Measurements from ENCODE around the gene TAS1R1.
"Not testable (repeated sequence)": the region's sequence is repeated elsewhere in the genome, so short reads cannot be mapped to it uniquely, and the experiment has no call there.

Gene TAS1R1

DNA sequence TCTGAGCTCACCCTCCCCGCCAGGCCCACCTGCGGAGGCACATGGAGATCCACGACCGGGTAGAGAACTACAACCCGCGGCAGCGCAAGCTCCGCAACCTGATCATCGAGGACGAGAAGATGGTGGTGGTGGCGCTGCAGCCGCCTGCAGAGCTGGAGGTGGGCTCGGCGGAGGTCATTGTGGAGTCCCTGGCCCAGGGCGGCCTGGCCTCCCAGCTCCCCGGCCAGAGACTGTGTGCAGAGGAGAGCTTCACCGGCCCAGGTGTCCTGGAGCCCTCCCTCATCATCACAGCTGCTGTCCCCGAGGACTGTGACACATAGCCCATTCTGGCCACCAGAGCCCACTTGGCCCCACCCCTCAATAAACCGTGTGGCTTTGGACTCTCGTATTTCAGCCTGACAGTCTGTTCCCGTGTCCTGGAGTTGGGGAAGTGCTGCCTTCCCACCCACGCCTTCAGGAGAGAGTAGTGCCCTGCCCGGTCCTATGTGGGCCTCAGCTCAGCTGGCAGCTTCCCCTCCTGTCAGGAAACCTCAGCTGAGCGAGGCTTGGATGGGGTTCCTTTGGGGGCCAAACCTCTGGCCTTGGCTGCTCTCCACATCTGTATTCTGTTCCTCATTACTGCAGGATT, 33.9 kb downstream of the TAS1R1 start:
- DNase-seq (ENCODE audit: low read depth): no peak

DNA sequence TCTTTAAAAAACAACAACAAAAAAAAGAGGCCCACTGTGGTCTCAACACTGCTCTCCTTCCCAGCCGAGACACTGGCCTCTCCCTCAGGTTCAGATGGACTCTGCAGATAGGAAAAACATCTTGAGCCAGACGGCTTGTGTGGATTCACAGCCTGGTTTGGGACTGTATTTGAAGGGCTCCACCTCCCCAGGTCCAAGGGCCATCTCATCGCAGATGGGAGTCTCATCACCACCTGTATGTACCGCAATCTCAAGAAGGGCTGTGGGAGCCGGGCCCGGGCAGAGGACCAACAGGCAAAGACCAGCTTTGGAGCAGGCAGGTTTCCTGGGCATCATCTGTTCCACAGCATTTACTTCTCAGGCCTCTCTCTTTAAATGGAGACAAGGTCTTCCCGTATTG, 34.9 kb downstream of the TAS1R1 start:
- DNase-seq (ENCODE audit: low read depth): no peak

DNA sequence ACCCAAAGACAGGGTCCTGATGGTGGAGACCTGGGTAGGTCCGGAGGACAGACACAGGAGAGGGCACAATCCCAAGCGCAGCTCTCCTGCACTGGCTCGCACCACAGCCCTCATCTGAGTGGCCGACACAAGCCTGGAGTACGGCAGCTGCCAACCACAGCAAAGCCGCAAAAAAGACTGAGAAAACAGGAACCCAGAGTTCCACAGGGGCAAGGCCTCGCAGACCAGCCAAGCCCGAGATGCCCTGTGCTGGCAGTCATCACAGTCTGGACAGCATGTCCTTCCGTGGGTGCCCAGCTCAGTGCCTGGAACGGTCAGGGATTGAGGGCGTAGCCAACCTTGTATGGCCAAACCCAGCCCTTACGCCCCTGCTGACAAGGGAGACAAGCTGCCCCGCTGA, 36.1 kb downstream of the TAS1R1 start:
- no peak for DNase-seq (ENCODE audit: low read depth)

DNA sequence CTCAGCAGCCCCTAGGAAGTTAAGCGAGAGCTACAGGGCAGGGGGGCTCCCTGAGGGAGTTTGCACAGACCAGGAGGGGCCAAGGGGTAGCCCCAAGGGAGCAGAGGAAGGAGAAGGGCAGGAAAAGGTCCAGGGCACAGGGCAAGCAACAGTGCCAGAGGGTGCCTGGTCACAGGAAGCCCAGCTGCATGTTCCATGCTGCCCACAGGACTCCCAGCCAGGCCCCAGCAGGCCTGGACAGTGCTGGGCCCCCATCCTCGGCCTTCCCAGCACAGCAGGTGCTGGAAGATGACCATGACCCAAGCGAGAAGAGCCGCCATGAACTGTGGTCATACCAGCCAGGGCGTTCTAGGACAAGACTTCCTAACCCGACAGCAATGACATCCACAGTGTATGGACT, 36.5 kb downstream of the TAS1R1 start:
- no peak for DNase-seq (ENCODE audit: low read depth)

DNA sequence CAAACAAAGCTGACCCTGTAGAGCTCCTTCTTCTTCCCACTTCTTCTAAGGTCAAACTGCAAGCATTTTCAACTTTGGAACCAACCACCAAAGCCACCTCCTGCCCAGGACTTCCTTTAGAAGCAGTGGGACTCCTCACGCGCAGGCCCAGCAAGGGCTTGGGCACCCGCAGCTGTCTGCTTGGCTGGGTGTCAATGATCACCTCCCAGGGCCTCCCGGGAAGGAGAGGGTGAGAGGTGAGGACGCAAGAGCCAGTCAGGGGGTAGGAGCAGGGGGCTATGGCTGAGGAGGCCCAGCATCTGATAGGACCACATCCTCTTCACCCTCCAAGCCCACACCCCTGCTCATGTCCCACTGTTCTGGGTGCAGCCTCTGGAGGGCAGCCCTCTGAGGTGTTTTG, 37.3 kb downstream of the TAS1R1 start:
- no peak for DNase-seq (ENCODE audit: low read depth)

DNA sequence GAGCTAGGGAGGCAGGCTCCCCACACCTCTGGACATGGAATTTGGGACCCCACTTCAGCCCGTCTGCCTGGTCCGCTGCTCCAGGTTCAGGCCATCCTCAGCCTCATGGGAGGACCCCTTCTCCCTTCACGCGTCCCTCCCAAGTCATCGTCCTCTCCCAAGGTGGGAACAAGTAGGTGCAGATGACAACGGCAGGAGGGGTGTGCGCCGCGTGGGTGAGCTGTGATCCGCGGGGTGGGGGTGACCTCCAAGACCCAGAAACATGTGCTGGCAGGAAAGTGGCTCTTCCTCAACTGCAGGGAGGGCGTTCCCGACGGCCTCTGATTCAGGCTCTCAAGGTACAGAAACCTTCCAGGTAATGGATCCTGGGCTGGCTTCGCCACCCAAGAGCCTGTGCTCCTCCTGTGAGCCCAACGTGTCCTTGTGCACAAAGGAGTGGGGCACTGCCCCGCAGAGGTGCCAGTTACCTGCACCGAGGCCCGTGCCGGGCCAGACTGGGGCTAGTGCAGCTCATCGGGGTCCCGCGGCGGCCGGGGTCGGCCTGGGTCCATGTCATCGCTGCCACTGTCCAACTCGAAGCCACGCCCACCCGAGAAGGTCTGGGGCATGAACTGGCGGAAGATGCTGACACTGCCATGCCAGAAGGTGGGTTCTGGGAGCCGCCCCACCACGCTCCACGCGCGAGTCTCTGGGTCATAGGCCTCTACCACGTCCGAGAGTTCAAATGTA, 37.9 kb downstream of the TAS1R1 start:
- DNase-seq (ENCODE audit: low read depth): no peak

DNA sequence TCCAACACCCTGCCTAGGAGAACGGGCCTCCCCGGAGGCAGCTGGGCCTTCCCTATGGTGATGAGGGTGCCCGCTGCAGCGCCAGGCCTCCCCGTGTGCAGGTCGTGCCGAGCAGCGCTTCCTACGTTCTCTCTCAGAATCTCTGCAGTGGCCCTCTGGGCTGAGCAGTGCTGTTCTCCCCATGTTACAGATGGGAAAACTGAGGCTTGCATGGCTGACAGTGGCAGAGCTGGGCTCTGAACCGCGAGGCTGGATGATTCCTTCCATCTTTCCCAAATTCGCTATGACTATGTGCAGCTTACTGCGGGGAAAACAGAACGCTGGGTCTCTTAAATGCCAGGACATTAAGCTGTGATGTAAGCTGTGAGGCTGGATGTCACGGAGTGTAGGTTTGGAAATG, 38.7 kb downstream of the TAS1R1 start:
- DNase-seq (ENCODE audit: low read depth): no peak

DNA sequence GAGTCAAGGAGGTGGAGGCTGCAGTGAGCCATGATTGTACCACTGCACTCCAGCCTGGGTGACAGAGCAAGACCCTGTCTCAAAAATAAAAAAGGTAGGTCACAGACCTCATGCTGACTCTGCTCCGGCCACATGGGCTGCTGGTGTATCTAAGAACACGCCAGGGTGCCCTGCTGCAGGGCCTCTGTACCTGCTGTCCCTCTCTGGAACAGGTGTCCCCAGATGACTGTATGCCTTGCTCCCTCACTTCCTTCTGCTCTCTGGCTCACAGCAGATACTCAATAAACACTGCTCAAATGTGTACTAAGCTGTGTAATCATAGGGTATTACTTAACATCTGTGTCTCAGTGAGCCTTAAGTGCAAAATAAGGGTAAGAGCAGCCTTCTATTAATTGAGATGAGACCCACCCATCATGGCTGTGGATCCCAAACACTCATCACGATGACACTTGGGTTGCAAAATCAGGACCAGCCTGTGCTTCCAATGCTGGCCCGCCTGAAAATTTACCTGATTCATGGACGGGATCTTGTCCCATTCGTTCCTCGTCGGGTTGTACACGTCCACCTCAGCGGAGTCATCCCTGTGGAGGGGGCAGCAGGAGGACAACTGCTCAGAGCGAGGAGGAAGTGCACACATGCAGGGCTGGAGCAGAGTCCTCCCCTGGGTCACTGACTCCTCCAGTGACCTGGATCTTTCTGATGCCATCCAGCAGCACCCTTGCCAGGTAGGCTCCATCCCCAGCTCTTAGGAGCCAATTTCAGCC, 40.1 kb downstream of the TAS1R1 start:
- no peak for DNase-seq (ENCODE audit: low read depth)

DNA sequence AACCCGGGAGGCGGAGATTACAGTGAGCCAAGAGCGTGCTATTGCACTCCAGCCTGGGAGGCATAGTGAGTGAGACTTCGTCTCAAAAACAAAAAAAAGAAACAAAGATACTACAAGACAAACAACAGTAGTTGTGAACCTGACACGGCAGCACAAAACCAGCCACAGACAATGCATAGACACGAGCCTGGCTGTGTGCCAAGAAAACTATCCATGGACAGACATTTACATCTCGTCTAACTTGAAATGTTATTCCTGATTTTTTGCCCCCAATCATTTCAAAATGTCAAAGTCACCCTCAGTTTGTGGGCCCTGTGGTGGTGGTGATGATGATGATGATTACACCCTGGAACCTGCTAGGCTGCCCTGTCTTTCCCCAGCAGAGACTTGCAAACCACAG, 41.2 kb downstream of the TAS1R1 start:
- DNase-seq (ENCODE audit: low read depth): no peak

DNA sequence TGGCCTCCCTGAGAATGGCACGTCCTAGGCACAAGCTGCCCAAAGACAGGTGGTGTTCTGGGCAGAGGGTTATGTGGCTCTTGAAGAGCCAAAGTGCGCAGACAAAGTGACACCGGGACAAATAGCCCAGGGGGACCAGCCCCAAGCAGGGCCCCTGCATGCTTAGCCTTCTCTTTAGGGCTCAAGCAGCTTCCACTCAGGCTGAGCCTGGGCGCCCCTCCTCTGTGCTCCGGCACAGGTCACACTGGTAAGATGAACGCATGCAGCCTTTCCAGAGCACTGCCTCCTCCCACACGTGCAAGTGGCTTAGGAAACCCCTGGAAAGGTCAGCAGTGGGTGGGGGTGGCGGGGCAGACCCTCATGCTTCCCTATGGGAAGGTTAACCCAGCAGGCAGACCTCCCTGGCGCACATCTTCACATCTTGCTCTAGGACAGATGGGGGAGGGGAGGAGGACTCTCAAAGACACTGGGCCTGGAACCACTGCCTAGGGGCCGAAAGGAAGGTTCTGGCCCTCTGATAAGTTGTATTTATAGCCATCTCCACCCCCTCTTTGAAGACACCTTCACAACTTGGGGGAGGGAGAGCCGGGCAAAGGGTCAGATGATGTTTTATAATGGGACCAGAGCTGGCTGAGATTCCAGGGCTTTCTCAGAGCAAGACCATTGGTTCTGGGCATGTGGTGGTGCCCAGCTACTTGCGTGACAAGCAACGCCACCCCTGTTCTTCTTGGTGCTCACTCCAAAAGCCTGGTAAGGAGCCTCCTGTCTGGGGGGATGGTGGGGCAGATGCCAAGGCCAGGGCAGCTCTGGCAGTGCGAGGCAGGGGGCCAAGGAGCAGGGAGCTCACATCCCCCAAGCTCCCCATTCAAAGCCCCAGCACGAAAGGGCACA, 42.0 kb downstream of the TAS1R1 start:
- DNase-seq (ENCODE audit: low read depth): no peak

DNA sequence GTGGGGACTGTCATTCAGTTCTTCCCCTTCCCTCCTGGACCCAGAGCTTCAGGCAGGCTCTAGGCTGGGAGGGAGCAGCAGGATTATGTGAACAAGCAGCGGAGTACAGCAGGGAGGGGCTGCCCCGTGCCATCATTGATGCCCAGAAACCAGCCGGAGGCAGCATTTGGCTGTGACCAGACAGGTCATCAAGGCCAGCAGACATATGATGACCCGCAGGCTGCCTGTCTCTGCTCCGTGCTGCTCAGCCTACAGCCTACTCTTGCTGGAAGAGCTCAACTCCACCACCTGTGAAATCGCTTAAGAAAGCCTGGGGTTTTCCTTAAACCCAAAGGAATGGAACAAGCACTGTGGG, 42.6 kb downstream of the TAS1R1 start:
- no peak for DNase-seq (ENCODE audit: low read depth)

DNA sequence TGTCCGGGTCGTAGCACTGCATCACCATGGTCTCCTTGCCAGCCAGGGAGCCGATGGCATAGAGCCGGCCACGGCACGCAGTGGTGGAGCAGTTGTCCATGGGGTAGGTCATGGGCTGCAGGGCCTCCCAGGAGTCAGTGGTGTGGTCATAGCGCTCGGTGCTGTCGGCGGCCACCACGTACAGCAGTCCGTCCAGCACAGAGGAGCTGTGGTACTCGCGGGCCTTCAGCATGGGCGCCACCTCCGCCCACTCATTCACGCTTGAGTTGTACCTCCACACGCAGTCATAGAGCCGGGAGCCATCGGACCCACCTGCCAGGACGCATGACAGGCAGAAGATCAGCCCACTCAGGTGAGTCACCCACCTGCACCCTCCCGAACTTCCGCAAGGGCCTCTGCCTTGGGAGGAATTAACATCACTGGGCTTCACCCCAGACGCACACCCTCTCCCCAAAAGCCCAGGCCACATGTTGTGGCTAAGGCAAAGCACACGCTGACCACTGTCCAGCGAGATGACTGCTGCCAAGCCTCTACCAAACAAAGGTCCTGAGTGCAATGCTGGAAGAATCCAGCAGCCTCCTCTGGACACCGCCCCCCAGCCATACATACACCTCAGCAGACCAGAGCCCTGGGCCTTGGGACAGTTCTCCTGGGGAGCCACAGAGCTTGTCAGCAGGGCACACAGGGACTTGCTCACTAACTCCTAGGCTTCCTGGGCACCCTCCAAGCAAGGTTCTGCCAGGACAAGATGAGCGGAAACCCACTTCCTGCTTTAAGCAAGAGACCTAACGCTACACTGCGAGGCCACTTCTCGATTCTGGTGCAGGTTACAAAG, 44.3 kb downstream of the TAS1R1 start:
- peak; percentile 24 for DNase-seq (ENCODE audit: low read depth)

DNA sequence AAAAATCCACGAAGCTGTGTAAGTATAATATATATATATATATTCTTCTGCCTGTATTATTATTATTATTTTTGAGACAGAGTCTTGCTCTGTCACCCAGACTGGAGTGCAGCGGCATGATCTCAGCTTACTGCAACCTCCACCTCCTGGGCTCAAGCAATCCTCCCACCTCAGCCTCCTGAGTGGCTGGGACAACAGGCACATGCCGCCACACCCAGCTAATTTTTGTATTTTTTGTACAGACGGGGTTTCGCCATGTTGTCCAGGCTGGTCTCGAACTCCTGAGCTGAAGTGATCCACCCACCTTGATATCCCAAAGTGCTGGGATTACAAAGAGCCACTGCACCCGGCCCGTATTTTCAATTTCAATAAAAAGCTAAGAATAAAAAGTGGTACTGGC, 44.9 kb downstream of the TAS1R1 start:
- not testable (repeated sequence) for DNase-seq (ENCODE audit: low read depth)

DNA sequence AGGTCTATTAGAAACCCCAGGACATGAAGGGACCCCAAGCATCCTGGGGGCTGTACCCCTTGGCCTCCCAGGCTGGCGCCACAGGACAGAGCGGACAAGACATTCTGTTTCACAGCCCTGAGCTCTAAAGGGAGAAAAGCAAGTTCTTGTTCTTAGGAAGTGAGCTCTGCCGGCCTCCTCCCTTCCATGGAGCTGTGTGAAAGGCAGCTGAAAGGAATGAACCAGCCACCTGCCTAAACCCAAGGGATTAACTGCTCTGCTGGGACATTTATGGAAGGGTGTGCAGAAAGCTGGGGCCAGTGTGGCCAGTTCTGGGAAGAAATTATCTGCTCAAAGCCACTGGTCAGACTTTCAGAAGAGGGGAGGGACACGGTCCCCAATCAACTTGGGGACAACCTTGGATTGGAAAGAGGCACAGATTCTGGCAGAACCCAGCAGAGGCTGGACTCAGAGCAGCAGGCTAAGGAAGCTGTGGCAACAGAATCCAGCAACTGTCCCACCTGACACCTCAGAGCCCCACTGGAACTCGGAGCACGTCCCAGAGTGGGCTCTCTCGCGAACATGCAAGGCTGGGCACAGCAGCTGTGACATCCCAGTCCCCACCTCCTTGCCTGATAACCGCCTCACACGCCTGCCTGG, 45.4 kb downstream of the TAS1R1 start:
- DNase-seq (ENCODE audit: low read depth): no peak

DNA sequence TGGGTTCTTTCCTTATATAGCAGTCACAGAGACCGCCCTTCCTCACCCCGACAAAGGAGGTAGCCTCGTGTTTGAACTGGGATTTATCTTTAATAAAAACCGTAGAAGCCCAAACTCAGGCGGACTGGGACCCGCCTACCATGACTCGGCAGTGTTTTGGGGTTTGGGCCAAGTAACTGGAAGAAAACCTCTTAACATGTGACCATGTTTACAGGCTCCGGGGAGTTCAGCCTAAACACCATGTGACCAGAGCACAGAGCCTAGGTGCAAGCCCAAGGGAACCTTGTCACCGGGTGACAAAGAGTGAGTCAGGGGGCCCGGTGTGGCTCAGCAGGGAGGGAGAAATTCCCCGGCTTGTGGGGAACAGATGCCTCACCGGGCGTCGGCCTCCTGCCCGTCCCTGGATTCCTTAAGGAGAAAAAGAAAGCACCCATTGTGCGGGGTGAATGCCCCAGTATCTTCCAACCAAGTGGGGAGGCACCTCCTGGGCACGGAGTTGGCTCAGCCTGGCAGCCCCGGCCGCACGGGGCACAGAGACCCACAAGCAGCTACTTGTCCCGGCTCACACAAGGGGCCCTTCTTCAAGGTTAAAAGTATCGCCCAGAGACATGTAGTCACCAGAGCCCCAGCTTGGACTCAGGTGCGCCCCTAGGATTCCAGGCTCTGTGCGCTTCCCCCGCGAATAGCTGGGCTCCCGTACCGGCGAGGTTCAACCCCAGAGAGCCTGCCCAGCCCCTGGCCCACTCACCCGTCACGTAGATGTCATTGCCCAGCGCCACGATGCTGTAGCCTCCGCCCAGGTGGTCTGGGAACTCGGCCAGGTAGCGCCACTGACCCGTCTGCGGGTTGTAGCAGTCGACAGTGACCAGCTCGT, 46.2 kb downstream of the TAS1R1 start:
- DNase-seq (ENCODE audit: low read depth): peak; percentile 65

DNA sequence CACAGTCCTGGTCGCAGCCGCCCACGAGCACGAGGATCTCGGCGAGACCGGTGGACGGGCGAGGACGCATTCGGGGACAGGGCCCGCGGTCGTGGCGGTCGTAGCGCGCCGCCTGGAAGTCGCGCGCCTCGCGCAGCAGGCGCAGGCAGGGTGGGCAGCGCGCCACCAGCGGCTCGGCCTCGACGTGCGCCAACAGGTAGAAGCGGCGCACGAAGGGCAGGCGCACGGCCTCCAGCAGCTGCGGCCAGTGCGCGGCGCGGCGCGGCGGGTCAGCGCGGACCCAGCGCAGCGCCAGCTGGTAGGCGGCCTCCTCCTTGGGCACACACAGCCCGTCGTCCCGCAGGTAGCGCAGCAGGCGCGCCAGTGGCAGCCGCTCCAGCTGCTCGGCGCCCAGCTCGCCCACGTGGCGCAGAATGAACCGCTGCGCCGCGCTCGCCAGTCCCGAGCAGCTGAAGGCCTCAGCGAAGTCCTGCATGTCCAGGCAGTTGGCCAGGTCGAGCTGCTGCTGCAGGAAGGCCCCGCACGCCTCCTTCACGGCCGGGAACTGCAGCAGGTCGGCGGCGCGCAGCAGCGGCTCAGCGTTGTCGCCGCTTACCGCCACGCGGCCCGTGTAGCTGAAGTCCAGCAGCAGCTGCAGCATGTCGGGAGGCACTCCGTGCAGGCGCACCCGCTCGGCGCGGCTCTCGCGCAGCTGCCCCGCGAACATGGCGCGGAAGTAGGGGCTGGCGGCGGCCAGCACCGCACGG, 47.0 kb downstream of the TAS1R1 start:
- DNase-seq (ENCODE audit: low read depth): no peak

DNA sequence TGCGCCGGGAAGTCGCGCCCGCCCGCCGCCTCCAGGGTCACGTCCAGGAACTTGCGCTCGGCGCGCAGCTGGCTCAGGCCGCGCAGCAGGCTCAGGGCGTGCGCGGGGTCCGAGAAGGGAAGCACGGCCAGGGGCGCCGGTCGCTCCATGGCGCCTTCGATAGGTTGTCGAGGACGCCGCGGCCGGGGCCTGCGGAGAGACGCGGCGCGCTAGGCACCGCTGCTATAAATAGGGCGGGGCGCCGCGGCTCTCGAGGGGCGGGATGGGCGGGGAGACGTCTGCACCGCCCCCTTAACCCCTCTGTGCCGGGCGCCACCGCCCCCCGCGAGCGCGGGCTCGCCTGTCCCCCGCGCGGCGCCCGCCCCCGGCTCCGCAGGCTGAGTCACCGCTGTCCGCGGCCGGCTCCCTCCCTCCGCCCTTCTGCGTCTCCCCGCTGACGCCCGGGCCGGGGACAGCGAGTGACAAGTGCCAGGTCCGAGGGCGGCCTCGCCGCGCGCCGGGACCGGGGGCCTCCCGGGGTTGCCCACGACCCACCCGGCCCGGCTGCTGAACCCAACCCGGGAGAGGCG, 47.6 kb downstream of the TAS1R1 start, which contains the start of gene KLHL21:
TSS of gene KLHL21 (minus strand) at position 201 of the 569 bp plus-strand sequence. CDS start at position 149, 52 bp downstream.
- DNase-seq (ENCODE audit: low read depth): peak; percentile 71

DNA sequence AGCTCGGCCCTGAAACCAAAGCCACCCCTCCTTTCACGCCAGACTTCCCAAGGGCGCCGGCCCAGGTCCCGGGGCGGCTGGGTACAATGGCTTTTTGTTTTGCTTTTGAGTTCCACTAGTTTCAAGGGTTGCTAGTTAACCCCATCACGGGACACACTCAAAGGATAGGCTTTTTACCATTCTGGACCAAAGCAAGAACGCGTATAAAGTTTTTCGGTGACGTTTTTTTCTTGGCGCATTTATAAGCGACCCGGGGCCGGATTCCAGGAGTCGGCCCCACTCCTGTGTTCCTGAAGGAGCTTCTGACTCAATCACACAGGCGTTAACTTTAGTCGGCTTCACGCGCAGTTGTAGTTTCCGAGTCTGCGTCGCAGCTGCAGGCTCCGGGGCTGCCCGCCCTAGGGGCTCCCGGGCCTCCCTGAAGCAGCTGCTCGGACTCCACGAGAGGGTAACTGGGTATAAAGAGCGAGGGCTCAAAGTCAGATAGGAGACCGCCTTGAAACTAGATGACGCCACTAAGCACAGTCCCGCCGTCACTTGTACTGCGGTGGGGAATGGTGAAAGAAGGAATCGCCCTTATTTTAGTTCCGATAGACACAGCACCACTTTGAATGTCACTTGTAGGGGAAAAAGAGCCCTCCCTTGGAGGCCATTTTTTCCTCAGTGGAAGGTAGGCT, 48.3 kb downstream of the TAS1R1 start:
- peak; percentile 46 for DNase-seq (ENCODE audit: low read depth)
